ENCODE data around the gene CDC16.

Gene CDC16

GRCh38 chr13:114321256-114321655 is 86.6 kb downstream of the CDC16 start:
- no peak for TF ChIP-seq ZSCAN5A (tag by site-specific recombination; IDR thresholded peaks at IDR 0.05)
- no peak for TF ChIP-seq ZNF169 (tag by site-specific recombination; IDR thresholded peaks at IDR 0.05)
- TF ChIP-seq BCL11A (tag by site-specific recombination; IDR thresholded peaks at IDR 0.05; ENCODE audit: low read depth): no peak
- no peak for TF ChIP-seq ZNF155 (tag by site-specific recombination; IDR thresholded peaks at IDR 0.05)
- TF ChIP-seq ZNF16 (tag by site-specific recombination; IDR thresholded peaks at IDR 0.05; ENCODE audit: low read depth): no peak
- no peak for TF ChIP-seq ZNF248 (tag by site-specific recombination; IDR thresholded peaks at IDR 0.05)
- TF ChIP-seq HOXD13 (CRISPR knock-in tag; IDR thresholded peaks at IDR 0.05; ENCODE audit: borderline replicate concordance): no peak
- TF ChIP-seq PRDM6 (tag by site-specific recombination; IDR thresholded peaks at IDR 0.05): no peak
- no peak for TF ChIP-seq KLF10 (tag by site-specific recombination; IDR thresholded peaks at IDR 0.05)
- no peak for TF ChIP-seq OVOL3 (tag by site-specific recombination; IDR thresholded peaks at IDR 0.05)
- Histone ChIP-seq H3K4me1 (ENCODE audit: control insufficient read depth, insufficient read depth, low read length) (no peaks in the 10 kb centered on the region), H3K36me3 (ENCODE audit: control insufficient read depth in 2 of 2, insufficient read depth in 1 of 2, low read length in 2 of 2) (peaks cover 25 to 67% of the 10 kb centered on the region in 2 experiments), H3K4me3 (ENCODE audit: low read depth, low read length) (no peak overlapping the region), H3K27ac (ENCODE audit: extremely low read depth, low read depth, low read length) (no peak overlapping the region), H3K9me3 (ENCODE audit: control insufficient read depth, insufficient read depth, low read depth, low read length) (no peaks in the 10 kb centered on the region)
- ChIA-PET CTCF (interaction anchor here (0.6 to 1.1 kb wide), 2 partner anchors 17 to 41 kb away, joined by 3 to 4 read pairs; no protein-coding TSS in a partner anchor), POLR2A (no interaction called here)
